GM23338 (cell line): ENCODE data around the gene CNDP2. TPM values are rescaled to one million over a fixed set of nuclear protein-coding genes. Genes with fewer than 3 reads are reported as not detected.

Experiments used
- ATAC-seq: fragments of 200-7000 bp; cut with Tn5 transposase; 3 replicates; pipeline ENCODE4 v1.9.1; 2020
- DNase-seq: peaks from one replicate; pipeline ENCODE4 v3.0.0-alpha.2; 2015; ENCODE audit warnings: low spot score
- H2AFZ ChIP-seq: fragments of 200-600 bp; sonication (generic); 2 replicates; pipeline ENCODE4 v1.8.0; 2016; ENCODE audit warnings: antibody characterized with exemption, mild to moderate bottlenecking, moderate library complexity
- H3F3A ChIP-seq: fragments of 200-600 bp; sonication (generic); replicated peaks from 2 replicates; pipeline ENCODE4 v1.8.0; 2017; ENCODE audit warnings: antibody characterized with exemption, mixed run types, low read depth
- H3K27ac ChIP-seq: fragments of 200-600 bp; sonication (generic); 2 replicates; pipeline ENCODE4 v1.6.1; 2016; ENCODE audit warnings: low read depth
- H3K27me3 ChIP-seq: fragments of 200-600 bp; sonication (generic); 2 replicates; pipeline ENCODE4 v1.8.0; 2016; ENCODE audit warnings: mild to moderate bottlenecking, mixed run types, moderate library complexity; ENCODE audit not compliant: insufficient read depth
- H3K36me3 ChIP-seq: fragments of 200-600 bp; sonication (generic); 2 replicates; pipeline ENCODE4 v1.8.0; 2016; ENCODE audit warnings: mild to moderate bottlenecking; ENCODE audit not compliant: insufficient read depth
- H3K4me1 ChIP-seq: fragments of 200-600 bp; sonication (generic); 2 replicates; pipeline ENCODE4 v1.8.0; 2016; ENCODE audit warnings: mild to moderate bottlenecking, moderate library complexity; ENCODE audit not compliant: insufficient read depth
- H3K4me2 ChIP-seq: fragments of 200-600 bp; sonication (generic); 2 replicates; pipeline ENCODE4 v1.7.1; 2017; ENCODE audit warnings: mixed run types
- H3K4me3 ChIP-seq: fragments of 200-600 bp; sonication (generic); 2 replicates; pipeline ENCODE4 v1.6.1; 2016; ENCODE audit warnings: mixed run types
- H3K79me2 ChIP-seq: fragments of 200-600 bp; sonication (generic); replicated peaks from 2 replicates; pipeline ENCODE4 v1.8.0; 2017; ENCODE audit warnings: mild to moderate bottlenecking; ENCODE audit not compliant: insufficient read depth
- H3K9me2 ChIP-seq: fragments of 200-600 bp; sonication (generic); 2 replicates; pipeline ENCODE4 v1.8.0; 2017; ENCODE audit not compliant: insufficient read depth
- H4K20me1 ChIP-seq: fragments of 200-600 bp; sonication (generic); replicated peaks from 2 replicates; pipeline ENCODE4 v1.8.0; 2017; ENCODE audit warnings: mild to moderate bottlenecking; ENCODE audit not compliant: insufficient read depth
- H3K27ac Mint-ChIP-seq: 2 replicates; pipeline ENCODE4 v1.8.0; 2020; ENCODE audit warnings: inconsistent platforms, mild to moderate bottlenecking, moderate library complexity, mixed read lengths
- H3K27me3 Mint-ChIP-seq: 3 replicates; pipeline ENCODE4 v1.8.0; 2022; ENCODE audit warnings: low read depth, mild to moderate bottlenecking, moderate library complexity, mixed read lengths, inconsistent platforms; ENCODE audit not compliant: insufficient read depth, poor library complexity
- H3K36me3 Mint-ChIP-seq: 3 replicates; pipeline ENCODE4 v1.8.0; 2021; ENCODE audit warnings: low read depth, mild to moderate bottlenecking, inconsistent platforms, moderate library complexity, mixed read lengths
- H3K4me1 Mint-ChIP-seq: 3 replicates; pipeline ENCODE4 v1.8.0; 2020; ENCODE audit warnings: mild to moderate bottlenecking, inconsistent platforms, mixed read lengths
- H3K4me3 Mint-ChIP-seq: 3 replicates; pipeline ENCODE4 v1.8.0; 2021; ENCODE audit warnings: moderate library complexity, mild to moderate bottlenecking, inconsistent platforms, mixed read lengths
- H3K9me3 Mint-ChIP-seq: 3 replicates; pipeline ENCODE4 v1.8.0; 2020; ENCODE audit warnings: moderate library complexity, mild to moderate bottlenecking, inconsistent platforms, mixed read lengths
- CREB1 ChIP-seq: fragments of 250-450 bp; sonication (Bioruptor Pico); IDR thresholded peaks from 2 replicates; pipeline ENCODE4 v1.5.0; 2020; ENCODE audit warnings: low read depth, mild to moderate bottlenecking, moderate library complexity
- CTCF ChIP-seq, 2 experiments: fragments of 200-600 bp in 1 of 2; sonication (generic) in 1 of 2; conservative IDR thresholded peaks; 2 replicates each; pipeline versions ENCODE4 v1.5.1 to v1.6.1; 2016 to 2017; ENCODE audit warnings: antibody characterized with exemption in 2 of 2, low read depth in 2 of 2, mild to moderate bottlenecking in 2 of 2, moderate library complexity in 1 of 2
- ETS1 ChIP-seq: IDR thresholded peaks from 2 replicates; pipeline ENCODE4 v1.6.1; 2016; ENCODE audit warnings: antibody characterized with exemption
- EZH2 ChIP-seq: fragments of 200-600 bp; sonication (generic); IDR thresholded peaks from one replicate; pipeline ENCODE4 v1.8.0; 2017; ENCODE audit warnings: antibody characterized with exemption, mild to moderate bottlenecking, low read depth; ENCODE audit not compliant: unreplicated experiment
- EZH2phosphoT487 ChIP-seq: fragments of 200-600 bp; sonication (generic); IDR thresholded peaks from one replicate; pipeline ENCODE4 v1.8.1; 2018; ENCODE audit warnings: antibody characterized with exemption; ENCODE audit not compliant: unreplicated experiment
- JUNB ChIP-seq: IDR thresholded peaks from one replicate; pipeline ENCODE4 v1.6.1; 2016; ENCODE audit warnings: antibody characterized with exemption; ENCODE audit not compliant: unreplicated experiment
- POLR2AphosphoS5 ChIP-seq: IDR thresholded peaks from 2 replicates; pipeline ENCODE4 v1.6.1; 2016; ENCODE audit warnings: antibody characterized with exemption, low read depth
- REST ChIP-seq: IDR thresholded peaks from one replicate; pipeline ENCODE4 v1.6.1; 2018; ENCODE audit warnings: antibody characterized with exemption; ENCODE audit not compliant: unreplicated experiment
- STAT1 ChIP-seq: IDR thresholded peaks from one replicate; pipeline ENCODE4 v1.6.1; 2016; ENCODE audit warnings: antibody characterized with exemption; ENCODE audit not compliant: unreplicated experiment
- ZNF114 ChIP-seq: fragments of 250-450 bp; sonication (Bioruptor Pico); IDR thresholded peaks from 2 replicates; pipeline ENCODE4 v1.5.0; 2020; ENCODE audit warnings: mild to moderate bottlenecking, moderate library complexity
- ZNF331 ChIP-seq: fragments of 250-450 bp; sonication (Bioruptor Pico); IDR thresholded peaks from 2 replicates; pipeline ENCODE4 v1.5.0; 2020; ENCODE audit warnings: low read depth, mild to moderate bottlenecking, moderate library complexity
- ZNF462 ChIP-seq: fragments of 250-450 bp; sonication (Bioruptor Pico); IDR thresholded peaks from 2 replicates; pipeline ENCODE4 v1.5.0; 2020; ENCODE audit warnings: mild to moderate bottlenecking, moderate library complexity
- polyA plus RNA-seq: library from polyadenylated mRNA; unstranded; fragments of >200 nt; fragmentation: Nextera tagmentation; extraction: Ambion mirVana; gene quantifications from 2 replicates; pipeline ENCODE4 v1.2.1, GENCODE V29; 2016
- total RNA-seq: library from RNA; depleted of rRNA; stranded (reverse); fragments of >200 nt; shearing (Covaris generic); gene quantifications from 2 replicates; pipeline ENCODE4 v1.2.3, GENCODE V29; 2014

The CNDP2 gene
- total and polyA plus RNA-seq, 2 experiments from 2014 or later, result 116 to 175 TPM

GRCh38 chr18:74556126-74556525 lies 60.0 kb downstream of the CNDP2 start (continued):
- no peak for TF ChIP-seq REST
- TF ChIP-seq ZNF331, result no peak
- TF ChIP-seq CREB1 (CRISPR knock-in tag), result no peak
- no peak for TF ChIP-seq STAT1
- TF ChIP-seq ZNF114 (CRISPR knock-in tag), result no peak
- no peak for TF ChIP-seq EZH2phosphoT487

GRCh38 chr18:74558096-74558495 lies 61.9 kb downstream of the CNDP2 start:
- H3K36me3 ChIP-seq, result no peaks in the 10 kb centered on the region
- no peaks in the 10 kb centered on the region for H4K20me1 ChIP-seq
- H3K4me1 Mint-ChIP-seq, result no peaks in the 10 kb centered on the region
- H3K27ac Mint-ChIP-seq, result no peak overlapping the region
- H3K4me3 Mint-ChIP-seq, result no peak overlapping the region
- H3K36me3 Mint-ChIP-seq, result no peaks in the 10 kb centered on the region; the same call in 2 of the 3 replicates
- H3F3A ChIP-seq, result no peaks in the 10 kb centered on the region
- H3K4me2 ChIP-seq, result no peak overlapping the region
- H3K9me2 ChIP-seq, result no peaks in the 10 kb centered on the region
- H3K4me1 ChIP-seq, result no peaks in the 10 kb centered on the region
- no peak overlapping the region for H3K27ac ChIP-seq
- H3K79me2 ChIP-seq, result no peaks in the 10 kb centered on the region
- H3K9me3 Mint-ChIP-seq, result peaks cover 5% of the 10 kb centered on the region; the same call in 2 of the 3 replicates
- no peak overlapping the region for H2AFZ ChIP-seq
- no peaks in the 10 kb centered on the region for H3K27me3 ChIP-seq
- H3K4me3 ChIP-seq, result no peak overlapping the region
- peaks cover 10% of the 10 kb centered on the region for H3K27me3 Mint-ChIP-seq
- no peak for ATAC-seq
- DNase-seq, result no peak
- TF ChIP-seq CREB1 (CRISPR knock-in tag), result no peak
- TF ChIP-seq ZNF462 (CRISPR knock-in tag), result no peak
- no peak for TF ChIP-seq POLR2AphosphoS5
- TF ChIP-seq EZH2phosphoT487, result no peak
- TF ChIP-seq ETS1, result no peak
- no peak for TF ChIP-seq JUNB
- TF ChIP-seq CTCF (conservative IDR thresholded peaks at IDR 0.05; ENCODE audit: low read depth in 2 of 2), result no peak
- TF ChIP-seq EZH2, result no peak
- no peak for TF ChIP-seq ZNF114 (CRISPR knock-in tag)
- no peak for TF ChIP-seq STAT1
- no peak for TF ChIP-seq ZNF331
